Smooth muscle cell of the brain vasculature (primary cell): Measurements from ENCODE around the gene LDB3.

Experiments used
- DNase-seq: peaks from one replicate; pipeline ENCODE4 v3.0.0-alpha.2; 2012; ENCODE audit warnings: low read depth, low spot score

Gene LDB3

GRCh38 chr10:86664341-86665217, 3.7 kb upstream of the LDB3 start:
- no peak for DNase-seq

GRCh38 chr10:86665218-86665607, 3.1 kb upstream of the LDB3 start:
- no peak for DNase-seq

GRCh38 chr10:86665868-86666267, 2.4 kb upstream of the LDB3 start:
- no peak for DNase-seq

- DNase-seq, result no peak
Observed at GRCh38 chr10:86666538-86666937, 1.8 kb upstream of the LDB3 start.

GRCh38 chr10:86667421-86668181, 710 bp upstream of the LDB3 start:
- DNase-seq, result no peak

GRCh38 chr10:86670290-86670811, 2.0 kb downstream of the LDB3 start:
- no peak for DNase-seq

- DNase-seq, result no peak
Observed at GRCh38 chr10:86670876-86671275, 2.6 kb downstream of the LDB3 start.

- no peak for DNase-seq
Observed at GRCh38 chr10:86671419-86671818, 3.1 kb downstream of the LDB3 start.

GRCh38 chr10:86671985-86672710, 3.8 kb downstream of the LDB3 start:
- no peak for DNase-seq

GRCh38 chr10:86673216-86673826, 5.0 kb downstream of the LDB3 start:
- DNase-seq, result no peak

- no peak for DNase-seq
Observed at GRCh38 chr10:86673827-86674581, 5.7 kb downstream of the LDB3 start.

- no peak for DNase-seq
Observed at GRCh38 chr10:86674912-86675311, 6.6 kb downstream of the LDB3 start.

GRCh38 chr10:86677374-86677773, 9.1 kb downstream of the LDB3 start:
- DNase-seq, result no peak

GRCh38 chr10:86678999-86679792, 10.9 kb downstream of the LDB3 start:
- no peak for DNase-seq

GRCh38 chr10:86681047-86681446, 12.7 kb downstream of the LDB3 start:
- no peak for DNase-seq

- no peak for DNase-seq
Observed at GRCh38 chr10:86681722-86682386, 13.5 kb downstream of the LDB3 start.

- DNase-seq, result no peak
Observed at GRCh38 chr10:86682675-86683074, 14.4 kb downstream of the LDB3 start.

GRCh38 chr10:86684331-86685097, 16.2 kb downstream of the LDB3 start:
- DNase-seq, result no peak

- DNase-seq, result no peak
Observed at GRCh38 chr10:86685416-86685815, 17.1 kb downstream of the LDB3 start.
